Measurements from ENCODE around the gene ZC2HC1B. TPM values are rescaled to one million over a fixed set of nuclear protein-coding genes. Genes with fewer than 3 reads are reported as not detected.

The ZC2HC1B gene, protein sequence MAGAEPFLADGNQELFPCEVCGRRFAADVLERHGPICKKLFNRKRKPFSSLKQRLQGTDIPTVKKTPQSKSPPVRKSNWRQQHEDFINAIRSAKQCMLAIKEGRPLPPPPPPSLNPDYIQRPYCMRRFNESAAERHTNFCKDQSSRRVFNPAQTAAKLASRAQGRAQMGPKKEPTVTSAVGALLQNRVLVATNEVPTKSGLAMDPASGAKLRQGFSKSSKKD
- total RNA-seq: not detected in 2 replicates

DNA sequence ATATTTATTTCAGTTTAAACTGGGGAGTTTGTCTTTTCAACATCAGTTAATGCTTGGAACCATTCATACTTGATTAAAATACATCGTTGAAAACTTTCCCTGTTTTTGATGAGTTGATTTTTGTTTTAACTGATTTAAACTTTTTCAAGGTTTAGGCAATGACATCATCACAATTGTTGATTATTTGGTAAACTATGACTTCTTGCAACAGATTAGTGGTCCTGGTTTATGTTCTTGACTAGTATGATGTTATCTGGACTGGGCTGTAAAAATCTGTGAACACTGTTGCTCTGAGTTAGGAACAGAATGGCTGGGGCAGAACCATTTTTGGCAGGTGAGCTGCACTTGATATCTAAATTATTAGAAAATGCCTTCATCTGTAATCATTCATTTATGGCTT is at the start of gene ZC2HC1B:
ZC2HC1B (plus strand) TSS at position 241 of the 400 bp plus-strand sequence; CDS start at position 307, 66 bp downstream.

GRCh38 chr6:143842902-143843676 is 21.2 kb upstream of the ZC2HC1B start, which contains the start of gene LTV1:
TSS of gene LTV1 (plus strand) at chr6:143843338. CDS start at chr6:143843478, 140 bp downstream.

Other genes with a start within 250 kb of the ZC2HC1B start
- 13.9 and 23.5 TPM in 2 replicates for gene PHACTR2, start 186.5 kb upstream of the ZC2HC1B start, total RNA-seq
- 11.7 and 13.6 TPM in 2 replicates for gene LTV1, start 21.1 kb upstream of the ZC2HC1B start, total RNA-seq
- gene PLAGL1, start 143.8 kb downstream of the ZC2HC1B start, total RNA-seq: 19.4 and 22.7 TPM in 2 replicates
- gene SF3B5, start 231.1 kb downstream of the ZC2HC1B start, total RNA-seq: 105 and 142 TPM in 2 replicates

All from bronchial smooth muscle cell (primary cell).